Sigmoid colon (tissue), 4 donors: ENCODE results near the gene TSPAN4.

ENCODE experiments used
- CTCF ChIP-seq, 4 experiments: fragments of 450-650 bp in 3 of 4; fragments of 200-600 bp in 1 of 4; IDR thresholded peaks; one replicate each; pipeline ENCODE4 v1.5.1; 2016 to 2019; ENCODE audit warnings: antibody characterized with exemption in 4 of 4, mild to moderate bottlenecking in 3 of 4, moderate library complexity in 2 of 4
- EP300 ChIP-seq, 4 donors: sonication (generic); formaldehyde crosslinking; IDR thresholded peaks; one replicate each; pipeline ENCODE4 v1.6.1; 2017; ENCODE audit warnings: antibody characterized with exemption in 4 of 4
- POLR2A ChIP-seq, 2 donors: fragments of 450-650 bp; IDR thresholded peaks; one replicate each; pipeline ENCODE4 v1.6.1; 2016; ENCODE audit warnings: antibody characterized with exemption in 2 of 2, mild to moderate bottlenecking in 2 of 2, moderate library complexity in 2 of 2

GRCh38 chr11:875769-876301 is 33.2 kb downstream of the TSPAN4 start:
- no peak for TF ChIP-seq CTCF (IDR thresholded peaks at IDR 0.05)
- TF ChIP-seq POLR2A (IDR thresholded peaks at IDR 0.05): no peak
- TF ChIP-seq EP300 (IDR thresholded peaks at IDR 0.05): no peak
